K562 (cell line): Measurements from ENCODE around the gene BOLA1. TPM values are rescaled to one million over a fixed set of nuclear protein-coding genes. Genes with fewer than 3 reads are reported as not detected.

Experiments
- ARID1B ChIP-seq: fragments of 450-650 bp; IDR thresholded peaks from 2 replicates; pipeline ENCODE4 v1.6.1; 2016; ENCODE audit warnings: antibody characterized with exemption, mild to moderate bottlenecking, inconsistent platforms
- BCL6 ChIP-seq: fragments of 250-450 bp; sonication (Bioruptor Pico); IDR thresholded peaks from 2 replicates; pipeline ENCODE4 v1.4.0; 2020
- CBFA2T2 ChIP-seq: fragments of 450-650 bp; conservative IDR thresholded peaks from 2 replicates; pipeline ENCODE4 v1.6.1; 2017; ENCODE audit warnings: mild to moderate bottlenecking
- ERF ChIP-seq: fragments of 450-650 bp; formaldehyde crosslinking; IDR thresholded peaks from 2 replicates; pipeline ENCODE4 v1.4.0; 2020; ENCODE audit warnings: mild to moderate bottlenecking, mixed read lengths
- GTF2F1 ChIP-seq: IDR thresholded peaks from 2 replicates; pipeline ENCODE4 v1.6.1; 2011; ENCODE audit warnings: low read depth, low read length, improper control_type of control experiment
- HCFC1 ChIP-seq: IDR thresholded peaks from 2 replicates; pipeline ENCODE4 v1.6.1; 2012; ENCODE audit warnings: low read depth, low read length, improper control_type of control experiment
- HNRNPH1 ChIP-seq: fragments of 200-400 bp; formaldehyde crosslinking; optimal IDR thresholded peaks from 2 replicates; pipeline ENCODE3; 2017; ENCODE audit warnings: low read depth, mild to moderate bottlenecking, low read length, moderate library complexity
- IFI16 ChIP-seq: fragments of 250-450 bp; sonication (Bioruptor Pico); IDR thresholded peaks from 2 replicates; pipeline ENCODE4 v2.1.2; 2022; ENCODE audit warnings: mild to moderate bottlenecking, inconsistent platforms
- PTRF ChIP-seq: fragments of 450-650 bp; IDR thresholded peaks from 2 replicates; pipeline ENCODE4 v1.6.1; 2016; ENCODE audit warnings: mild to moderate bottlenecking, missing genetic modification characterization, missing compliant biosample characterization
- RCOR1 ChIP-seq, 2 experiments: IDR thresholded peaks; 2 replicates each; pipeline ENCODE4 v1.6.1; 2012; ENCODE audit warnings: low read depth in 2 of 2, low read length in 2 of 2, borderline replicate concordance in 1 of 2, improper control_type of control experiment in 1 of 2
- SIX5 ChIP-seq, 2 experiments: IDR thresholded peaks; 2 replicates each; pipeline ENCODE4 v1.6.1; 2011; ENCODE audit warnings: low read length in 2 of 2, borderline replicate concordance in 1 of 2, low read depth in 1 of 2, mild to moderate bottlenecking in 1 of 2, moderate library complexity in 1 of 2; ENCODE audit not compliant: insufficient read depth in 1 of 2
- SNRNP70 ChIP-seq: fragments of 200-400 bp; formaldehyde crosslinking; optimal IDR thresholded peaks from 2 replicates; pipeline ENCODE3; 2017; ENCODE audit warnings: low read depth, low read length
- TAL1 ChIP-seq: fragments of 450-650 bp; IDR thresholded peaks from 2 replicates; pipeline ENCODE4 v1.6.1; 2016; ENCODE audit warnings: mild to moderate bottlenecking
- TCFL5 ChIP-seq: fragments of 250-450 bp; sonication (Bioruptor Pico); conservative IDR thresholded peaks from 2 replicates; pipeline ENCODE4 v1.6.1; 2021; ENCODE audit warnings: mild to moderate bottlenecking, moderate library complexity, matching md5 sums
- TEAD1 ChIP-seq, 2 experiments: fragments of 450-650 bp in 1 of 2; sonication (generic) in 1 of 2; formaldehyde crosslinking; IDR thresholded peaks; 2 replicates each; pipeline versions ENCODE4 v1.4.0 to v1.8.0; 2020 to 2022; ENCODE audit warnings: mild to moderate bottlenecking in 2 of 2, missing genetic modification reagents in 1 of 2
- TOE1 ChIP-seq, 2 experiments: fragments of 450-650 bp in 1 of 2; sonication (generic) in 1 of 2; formaldehyde crosslinking in 1 of 2; IDR thresholded peaks; 2 replicates each; pipeline versions ENCODE4 v1.7.1 to v1.8.0; 2016 to 2022; ENCODE audit warnings: borderline replicate concordance in 2 of 2, mild to moderate bottlenecking in 2 of 2, antibody characterized with exemption in 1 of 2, inconsistent platforms in 1 of 2, low read depth in 1 of 2, missing genetic modification reagents in 1 of 2, moderate library complexity in 1 of 2
- ZBTB7A ChIP-seq: IDR thresholded peaks from 2 replicates; pipeline ENCODE4 v1.6.1; 2011; ENCODE audit warnings: low read depth, mild to moderate bottlenecking, low read length, moderate library complexity, borderline replicate concordance; ENCODE audit not compliant: control insufficient read depth
- ZFX ChIP-seq: sonication (generic); formaldehyde crosslinking; IDR thresholded peaks from 2 replicates; pipeline ENCODE4 v1.8.0; 2022; ENCODE audit warnings: mild to moderate bottlenecking, missing genetic modification reagents, moderate library complexity
- ZNF253 ChIP-seq: fragments of 250-450 bp; sonication (Bioruptor Pico); conservative IDR thresholded peaks from 2 replicates; pipeline ENCODE4 v1.6.1; 2021; ENCODE audit warnings: mild to moderate bottlenecking
- ZNF57 ChIP-seq: fragments of 450-650 bp; formaldehyde crosslinking; IDR thresholded peaks from 2 replicates; pipeline ENCODE4 v1.4.0; 2020; ENCODE audit warnings: mild to moderate bottlenecking, moderate library complexity
- ZNF583 ChIP-seq: fragments of 250-450 bp; sonication (Bioruptor Pico); IDR thresholded peaks from 2 replicates; pipeline ENCODE4 v1.4.0; 2020
- polyA plus RNA-seq, 8 experiments: library from polyadenylated mRNA; depleted of rRNA in 4 of 8; stranded (reverse) in 5 of 8; unstranded in 3 of 8; fragments of >200 nt; fragmentation: Nextera tagmentation in 2 of 8; fragmentation: Illumina TruSeq in 1 of 8; extraction: Ambion mirVana in 2 of 8; extraction: Trizol in 1 of 8; gene quantifications; 2 replicates each; pipeline versions ENCODE4 v1.2.1 to v1.2.3, GENCODE V29; 2011 to 2014; ENCODE audit warnings: inconsistent platforms in 1 of 8, missing spikeins in 1 of 8
- total RNA-seq, 7 experiments: library from RNA; depleted of rRNA in 6 of 7; stranded (reverse); fragments of >200 nt in 6 of 7; fragmentation: Illumina TruSeq in 2 of 7; extraction: Trizol in 2 of 7; gene quantifications; 2 replicates each; pipeline versions ENCODE4 v1.2.1 to v1.2.3, GENCODE V29; 2011 to 2021; ENCODE audit warnings: low replicate concordance in 1 of 7
- TF ChIP-seq, protein P1 (sequence below): fragments of 450-650 bp; formaldehyde crosslinking; conservative IDR thresholded peaks from 2 replicates; pipeline ENCODE4 v1.4.0; 2022; ENCODE audit warnings: mild to moderate bottlenecking, missing genetic modification characterization
- TF ChIP-seq, protein P2 (sequence below): fragments of 250-450 bp; sonication (Bioruptor Pico); IDR thresholded peaks from 2 replicates; pipeline ENCODE4 v1.9.0; 2021; ENCODE audit warnings: mild to moderate bottlenecking, inconsistent platforms
- TF ChIP-seq, protein P3 (sequence below): conservative IDR thresholded peaks from 2 replicates; pipeline ENCODE4 v1.6.1; 2011; ENCODE audit warnings: low read depth, mild to moderate bottlenecking, low read length; ENCODE audit not compliant: control insufficient read depth

BOLA1 gene
- total and polyA plus RNA-seq, 9 of the 15 experiments (the other 6 are each of a cell fraction or from before 2014, with no cell fraction given) = 0.18 to 1.2 (median 0.40) TPM; not detected in 2

DNA sequence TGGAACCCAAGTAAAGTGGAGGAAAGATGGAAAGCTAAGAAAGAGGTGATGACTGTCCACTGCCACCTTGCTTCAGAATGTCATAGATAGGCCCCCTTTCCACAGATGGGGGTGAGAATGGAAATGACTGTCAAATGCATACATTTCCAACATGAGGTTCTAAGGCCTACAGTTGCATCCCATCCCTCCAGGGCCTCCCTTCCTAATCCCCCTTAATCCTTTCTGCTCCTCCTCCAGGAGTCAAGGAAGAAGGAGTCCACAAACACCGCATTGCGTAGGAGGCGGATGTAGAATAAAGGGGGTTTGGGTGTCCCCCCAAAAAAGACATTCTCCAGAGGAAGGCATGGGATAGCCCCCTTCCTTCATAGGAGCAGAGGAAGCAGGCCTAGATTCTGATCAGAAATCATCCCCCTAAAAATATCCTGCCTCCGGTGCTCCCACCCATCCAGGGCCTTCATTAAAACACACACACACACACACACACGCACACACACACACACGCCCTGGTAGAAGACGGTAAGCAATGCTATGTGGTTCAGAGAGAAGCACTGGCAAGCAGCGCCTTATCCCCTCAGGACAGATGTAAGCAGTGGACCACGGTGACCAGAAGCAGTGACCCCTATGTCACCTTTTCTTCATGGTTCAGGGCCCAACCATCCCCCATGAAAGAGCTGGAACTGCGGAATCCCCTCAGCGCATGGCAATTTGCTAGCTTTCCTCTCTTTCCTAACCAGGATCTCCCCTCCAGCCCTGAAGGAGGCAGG lies 16.2 kb downstream of the BOLA1 start (continued):
- TF ChIP-seq ZBTB7A = 0 out of 2 replicates have a peak, but pooled peaks have one; percentile 36
- TF ChIP-seq TOE1 (IDR thresholded peaks at IDR 0.05; ENCODE audit: borderline replicate concordance) = no peak
- no peak for TF ChIP-seq TOE1 (CRISPR knock-in tag; IDR thresholded peaks at IDR 0.05; ENCODE audit: borderline replicate concordance, low read depth)
- TF ChIP-seq CBFA2T2 = peak; percentile 45; the same call in 1 of the 2 replicates
- no peak for TF ChIP-seq SIX5 (IDR thresholded peaks at IDR 0.05; ENCODE audit: borderline replicate concordance in 1 of 2, insufficient read depth in 1 of 2, low read depth in 1 of 2, low read length in 2 of 2)
- TF ChIP-seq ZNF253 = no peak
- no peak for TF ChIP-seq ZNF57
- TF ChIP-seq ZFX (CRISPR knock-in tag) = peak; percentile 42
- TF ChIP-seq, protein P1, sequence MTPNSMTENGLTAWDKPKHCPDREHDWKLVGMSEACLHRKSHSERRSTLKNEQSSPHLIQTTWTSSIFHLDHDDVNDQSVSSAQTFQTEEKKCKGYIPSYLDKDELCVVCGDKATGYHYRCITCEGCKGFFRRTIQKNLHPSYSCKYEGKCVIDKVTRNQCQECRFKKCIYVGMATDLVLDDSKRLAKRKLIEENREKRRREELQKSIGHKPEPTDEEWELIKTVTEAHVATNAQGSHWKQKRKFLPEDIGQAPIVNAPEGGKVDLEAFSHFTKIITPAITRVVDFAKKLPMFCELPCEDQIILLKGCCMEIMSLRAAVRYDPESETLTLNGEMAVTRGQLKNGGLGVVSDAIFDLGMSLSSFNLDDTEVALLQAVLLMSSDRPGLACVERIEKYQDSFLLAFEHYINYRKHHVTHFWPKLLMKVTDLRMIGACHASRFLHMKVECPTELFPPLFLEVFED = 0 out of 2 replicates have a peak, but pooled peaks have one; percentile 36
- no peak for TF ChIP-seq BCL6 (CRISPR knock-in tag)
- TF ChIP-seq ERF = no peak
- no peak for TF ChIP-seq HNRNPH1
- TF ChIP-seq ZNF583 (CRISPR knock-in tag) = no peak
- TF ChIP-seq TEAD1 (CRISPR knock-in tag; IDR thresholded peaks at IDR 0.05) = 0 out of 4 replicates have a peak, but pooled peaks of 1 of the 2 experiments have one; percentile 37
- no peak for TF ChIP-seq PTRF (tag)
- no peak for TF ChIP-seq SNRNP70
- TF ChIP-seq TCFL5 (CRISPR knock-in tag) = no peak
- TF ChIP-seq GTF2F1 = no peak
- TF ChIP-seq, protein P2, sequence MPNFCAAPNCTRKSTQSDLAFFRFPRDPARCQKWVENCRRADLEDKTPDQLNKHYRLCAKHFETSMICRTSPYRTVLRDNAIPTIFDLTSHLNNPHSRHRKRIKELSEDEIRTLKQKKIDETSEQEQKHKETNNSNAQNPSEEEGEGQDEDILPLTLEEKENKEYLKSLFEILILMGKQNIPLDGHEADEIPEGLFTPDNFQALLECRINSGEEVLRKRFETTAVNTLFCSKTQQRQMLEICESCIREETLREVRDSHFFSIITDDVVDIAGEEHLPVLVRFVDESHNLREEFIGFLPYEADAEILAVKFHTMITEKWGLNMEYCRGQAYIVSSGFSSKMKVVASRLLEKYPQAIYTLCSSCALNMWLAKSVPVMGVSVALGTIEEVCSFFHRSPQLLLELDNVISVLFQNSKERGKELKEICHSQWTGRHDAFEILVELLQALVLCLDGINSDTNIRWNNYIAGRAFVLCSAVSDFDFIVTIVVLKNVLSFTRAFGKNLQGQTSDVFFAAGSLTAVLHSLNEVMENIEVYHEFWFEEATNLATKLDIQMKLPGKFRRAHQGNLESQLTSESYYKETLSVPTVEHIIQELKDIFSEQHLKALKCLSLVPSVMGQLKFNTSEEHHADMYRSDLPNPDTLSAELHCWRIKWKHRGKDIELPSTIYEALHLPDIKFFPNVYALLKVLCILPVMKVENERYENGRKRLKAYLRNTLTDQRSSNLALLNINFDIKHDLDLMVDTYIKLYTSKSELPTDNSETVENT (CRISPR knock-in tag) = no peak
- no peak for TF ChIP-seq HCFC1
- TF ChIP-seq RCOR1 (IDR thresholded peaks at IDR 0.05; ENCODE audit: borderline replicate concordance in 1 of 2, low read depth in 2 of 2, low read length in 2 of 2) = no peak
- TF ChIP-seq, protein P3, sequence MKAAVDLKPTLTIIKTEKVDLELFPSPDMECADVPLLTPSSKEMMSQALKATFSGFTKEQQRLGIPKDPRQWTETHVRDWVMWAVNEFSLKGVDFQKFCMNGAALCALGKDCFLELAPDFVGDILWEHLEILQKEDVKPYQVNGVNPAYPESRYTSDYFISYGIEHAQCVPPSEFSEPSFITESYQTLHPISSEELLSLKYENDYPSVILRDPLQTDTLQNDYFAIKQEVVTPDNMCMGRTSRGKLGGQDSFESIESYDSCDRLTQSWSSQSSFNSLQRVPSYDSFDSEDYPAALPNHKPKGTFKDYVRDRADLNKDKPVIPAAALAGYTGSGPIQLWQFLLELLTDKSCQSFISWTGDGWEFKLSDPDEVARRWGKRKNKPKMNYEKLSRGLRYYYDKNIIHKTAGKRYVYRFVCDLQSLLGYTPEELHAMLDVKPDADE = no peak
- TF ChIP-seq TAL1 = peak; percentile 36; the same call in 1 of the 2 replicates
- peak; percentile 60 for TF ChIP-seq ARID1B
- no peak for TF ChIP-seq IFI16 (CRISPR knock-in tag)
